ENCODE data around the gene PARP11.

The PARP11 gene

GRCh38 chr12:3832738-3833137 is 40.5 kb downstream of the PARP11 start:
- H3K4me3 ChIP-seq (ENCODE audit: low read depth, low read length), result no peak overlapping the region
- DNase-seq (ENCODE audit: low read depth), result no peak
- TF ChIP-seq CTCF (IDR thresholded peaks at IDR 0.05; ENCODE audit: low read depth, low read length, missing control alignments), result no peak
- in situ Hi-C loops (cut with HindIII; ENCODE audit: low sequenced_read_pairs), result no loop called here

GRCh38 chr12:3828888-3829287 is 44.3 kb downstream of the PARP11 start:
- no peak for DNase-seq (ENCODE audit: low read depth)
- TF ChIP-seq CTCF (IDR thresholded peaks at IDR 0.05; ENCODE audit: low read depth, low read length, missing control alignments), result no peak
- no peak overlapping the region for H3K4me3 ChIP-seq (ENCODE audit: low read depth, low read length)
- in situ Hi-C loops (cut with HindIII; ENCODE audit: low sequenced_read_pairs), result no loop called here

GRCh38 chr12:3827301-3828000 is 45.7 kb downstream of the PARP11 start:
- no peak overlapping the region for H3K4me3 ChIP-seq (ENCODE audit: low read depth, low read length)
- TF ChIP-seq CTCF (IDR thresholded peaks at IDR 0.05; ENCODE audit: low read depth, low read length, missing control alignments), result no peak
- in situ Hi-C loops (cut with HindIII; ENCODE audit: low sequenced_read_pairs), result no loop called here
- DNase-seq (ENCODE audit: low read depth), result no peak

GRCh38 chr12:3821441-3821840 is 51.8 kb downstream of the PARP11 start:
- H3K4me3 ChIP-seq (ENCODE audit: low read depth, low read length), result no peak overlapping the region
- in situ Hi-C loops (cut with HindIII; ENCODE audit: low sequenced_read_pairs), result no loop called here
- no peak for TF ChIP-seq CTCF (IDR thresholded peaks at IDR 0.05; ENCODE audit: low read depth, low read length, missing control alignments)
- no peak for DNase-seq (ENCODE audit: low read depth)

GRCh38 chr12:3820122-3820521 is 53.1 kb downstream of the PARP11 start:
- TF ChIP-seq CTCF (IDR thresholded peaks at IDR 0.05; ENCODE audit: low read depth, low read length, missing control alignments), result no peak
- in situ Hi-C loops (cut with HindIII; ENCODE audit: low sequenced_read_pairs), result no loop called here
- H3K4me3 ChIP-seq (ENCODE audit: low read depth, low read length), result no peak overlapping the region
- DNase-seq (ENCODE audit: low read depth), result no peak

GRCh38 chr12:3816266-3816665 is 56.9 kb downstream of the PARP11 start:
- in situ Hi-C loops (cut with HindIII; ENCODE audit: low sequenced_read_pairs), result no loop called here
- TF ChIP-seq CTCF (IDR thresholded peaks at IDR 0.05; ENCODE audit: low read depth, low read length, missing control alignments), result no peak
- H3K4me3 ChIP-seq (ENCODE audit: low read depth, low read length), result no peak overlapping the region
- no peak for DNase-seq (ENCODE audit: low read depth)
